Caco-2 (cell line): ENCODE results near the gene XXYLT1. TPM values are rescaled to one million over a fixed set of nuclear protein-coding genes. Genes with fewer than 3 reads are reported as not detected.
A peak's percentile ranks its signal among the peaks of the same experiment; 100 is the strongest.

Source experiments
- BruUV-seq: library from RNA; stranded (reverse); fragments of 400-500 nt; replicated peaks from 2 replicates; lab custom pipeline; 2021; lab: Mats Ljungman, UMichigan
- CTCF ChIA-PET: fragments of 300-600 bp; sonication (Branson Sonifier 250); formaldehyde crosslinking; loops from one replicate; lab custom pipeline; 2022; ENCODE audit warnings: antibody characterized with exemption; lab: Charles Lee
- POLR2A ChIA-PET: fragments of 300-600 bp; sonication (Branson Sonifier 250); formaldehyde crosslinking; loops from one replicate; lab custom pipeline; 2022; ENCODE audit warnings: antibody characterized with exemption; lab: Charles Lee
- DNase-seq, 2 experiments: peaks; one replicate each; pipeline versions ENCODE4 v3.0.0 to v3.0.0-alpha.2; 2020 to 2022
- H3K27me3 ChIP-seq: replicated peaks from 2 replicates; pipeline ENCODE4 v1.6.0; 2011; ENCODE audit warnings: low read length; ENCODE audit not compliant: control insufficient read depth, insufficient read depth
- H3K36me3 ChIP-seq: 2 replicates; pipeline ENCODE4 v1.5.1; 2011; ENCODE audit warnings: low read length; ENCODE audit not compliant: control insufficient read depth, insufficient read depth
- H3K4me1 ChIP-seq: fragments of 250-450 bp; sonication (Bioruptor Pico); 2 replicates; pipeline ENCODE4 v1.5.1; 2020; ENCODE audit warnings: mild to moderate bottlenecking
- H3K4me3 ChIP-seq: 2 replicates; pipeline ENCODE4 v1.5.1; 2011; ENCODE audit warnings: low read depth, mild to moderate bottlenecking, control low read depth, low read length
- H3K9me3 ChIP-seq: fragments of 250-450 bp; sonication (Bioruptor Pico); 2 replicates; pipeline ENCODE4 v1.5.1; 2020; ENCODE audit warnings: mild to moderate bottlenecking, moderate library complexity
- H3K27ac Mint-ChIP-seq: one replicate; pipeline ENCODE4 v1.8.0; 2022; ENCODE audit warnings: mixed read lengths; ENCODE audit not compliant: unreplicated experiment
- H3K27me3 Mint-ChIP-seq: one replicate; pipeline ENCODE4 v1.8.0; 2022; ENCODE audit warnings: mixed read lengths; ENCODE audit not compliant: insufficient read depth, unreplicated experiment
- H3K36me3 Mint-ChIP-seq: one replicate; pipeline ENCODE4 v1.8.0; 2022; ENCODE audit warnings: mild to moderate bottlenecking, mixed read lengths; ENCODE audit not compliant: insufficient read depth, unreplicated experiment
- H3K4me1 Mint-ChIP-seq: one replicate; pipeline ENCODE4 v1.8.0; 2022; ENCODE audit warnings: low read depth, mixed read lengths; ENCODE audit not compliant: unreplicated experiment
- H3K4me3 Mint-ChIP-seq: one replicate; pipeline ENCODE4 v1.8.0; 2022; ENCODE audit warnings: mild to moderate bottlenecking, moderate library complexity, mixed read lengths; ENCODE audit not compliant: unreplicated experiment
- H3K9me3 Mint-ChIP-seq: one replicate; pipeline ENCODE4 v1.8.0; 2022; ENCODE audit warnings: mixed read lengths; ENCODE audit not compliant: unreplicated experiment
- CTCF ChIP-seq, 2 experiments: fragments of 200-600 bp in 1 of 2; IDR thresholded peaks; 1 replicate in 1 of 2; 2 replicates in 1 of 2; pipeline versions ENCODE4 v1.5.1 to v1.8.0; 2011 to 2022; ENCODE audit warnings: antibody characterized with exemption in 1 of 2, control low read depth in 1 of 2, inconsistent platforms in 1 of 2, low read depth in 1 of 2, low read length in 1 of 2, mild to moderate bottlenecking in 1 of 2, moderate library complexity in 1 of 2; ENCODE audit not compliant: insufficient read depth in 1 of 2, severe bottlenecking in 1 of 2, unreplicated experiment in 1 of 2
- intact Hi-C: fragments of 100-400 bp; cut with micrococcal nuclease; formaldehyde crosslinking; loops from one replicate; pipeline ENCODE4 v1.10.0; 2022; ENCODE audit not compliant: unreplicated experiment
- total RNA-seq: library from RNA; stranded (reverse); gene quantifications from 2 replicates; pipeline ENCODE4 v1.2.3, GENCODE V29; 2022

XXYLT1 gene
- total RNA-seq, 1 experiment from 2014 or later = 14.2 TPM

GRCh38 chr3:195270079-195270816 is 711 bp downstream of the XXYLT1 start:
- no peaks in the 10 kb centered on the region for H3K27me3 ChIP-seq
- peaks cover 36% of the 10 kb centered on the region for H3K4me1 ChIP-seq
- Mint-ChIP-seq H3K4me3 (peak overlapping the region; percentile 88), H3K36me3 (peaks cover 21% of the 10 kb centered on the region), H3K4me1 (peaks cover 21% of the 10 kb centered on the region), H3K27ac (no peak overlapping the region), H3K27me3 (no peaks in the 10 kb centered on the region), H3K9me3 (no peaks in the 10 kb centered on the region)
- DNase-seq = peak; percentile 68 to 71
- peak in 1 of 2 experiments; percentile 27 for TF ChIP-seq CTCF (IDR thresholded peaks at IDR 0.05; ENCODE audit: insufficient read depth in 1 of 2, low read depth in 1 of 2, low read length in 1 of 2, severe bottlenecking in 1 of 2, unreplicated experiment in 1 of 2)
- intact Hi-C loops = no loop called here
- no peaks in the 10 kb centered on the region for H3K9me3 ChIP-seq
- peaks cover 2% of the 10 kb centered on the region for H3K36me3 ChIP-seq
- ChIA-PET POLR2A (interaction anchor here (1.1 to 1.2 kb wide), 2 partner anchors 83 to 637 kb away, joined by 3 read pairs; partner anchors contain the start of gene TMEM44), CTCF (interaction anchor here (0.6 to 2.7 kb wide), 12 partner anchors 9 to 598 kb away, joined by 3 to 34 read pairs (median 4); partner anchors contain the start of genes ACAP2, LSG1 and PPP1R2)
- BruUV-seq = no TSS peak
- H3K4me3 ChIP-seq = peak overlapping the region; percentile 91

GRCh38 chr3:195269375-195270078 is 1.4 kb downstream of the XXYLT1 start:
- Histone ChIP-seq H3K36me3 (peaks cover 2% of the 10 kb centered on the region), H3K9me3 (no peaks in the 10 kb centered on the region), H3K4me1 (peaks cover 31% of the 10 kb centered on the region), H3K27me3 (no peaks in the 10 kb centered on the region), H3K4me3 (peak overlapping the region; percentile 91)
- no peak for TF ChIP-seq CTCF (IDR thresholded peaks at IDR 0.05; ENCODE audit: insufficient read depth in 1 of 2, low read depth in 1 of 2, low read length in 1 of 2, severe bottlenecking in 1 of 2, unreplicated experiment in 1 of 2)
- Mint-ChIP-seq H3K4me1 (peaks cover 21% of the 10 kb centered on the region), H3K27ac (no peak overlapping the region), H3K9me3 (no peaks in the 10 kb centered on the region), H3K36me3 (peaks cover 28% of the 10 kb centered on the region), H3K27me3 (no peaks in the 10 kb centered on the region), H3K4me3 (peak overlapping the region; percentile 88)
- no peak for DNase-seq
- intact Hi-C loops = no loop called here
- POLR2A ChIA-PET = no interaction called here
- CTCF ChIA-PET = interaction anchor here (0.6 to 2.7 kb wide), 7 partner anchors 8 to 587 kb away, joined by 3 to 19 read pairs (median 4); partner anchors contain the start of genes ACAP2 and PPP1R2
- TSS peak; percentile 27 for BruUV-seq

GRCh38 chr3:195268576-195269309 is 2.2 kb downstream of the XXYLT1 start:
- no peak for DNase-seq
- BruUV-seq = no TSS peak
- Mint-ChIP-seq H3K9me3 (no peaks in the 10 kb centered on the region), H3K4me3 (peak overlapping the region; percentile 88), H3K27me3 (no peaks in the 10 kb centered on the region), H3K36me3 (peaks cover 32% of the 10 kb centered on the region), H3K4me1 (peaks cover 16% of the 10 kb centered on the region), H3K27ac (no peak overlapping the region)
- peaks cover 2% of the 10 kb centered on the region for H3K36me3 ChIP-seq
- intact Hi-C loops = no loop called here
- no peaks in the 10 kb centered on the region for H3K9me3 ChIP-seq
- no peak overlapping the region for H3K4me3 ChIP-seq
- H3K4me1 ChIP-seq = peaks cover 23% of the 10 kb centered on the region
- POLR2A ChIA-PET = no interaction called here
- H3K27me3 ChIP-seq = no peaks in the 10 kb centered on the region
- TF ChIP-seq CTCF (IDR thresholded peaks at IDR 0.05; ENCODE audit: insufficient read depth in 1 of 2, low read depth in 1 of 2, low read length in 1 of 2, severe bottlenecking in 1 of 2, unreplicated experiment in 1 of 2) = no peak
- CTCF ChIA-PET = interaction anchor here (2.7 kb wide), 1 partner anchor 586 kb away, joined by 19 read pairs; no protein-coding TSS in a partner anchor
